VCaP (cell line): ENCODE results near the gene JMJD7.

ENCODE experiments used
- H3K27ac ChIP-seq: fragments of 450-650 bp; 2 replicates; pipeline ENCODE4 v1.5.1; 2017
- CTCF ChIP-seq: fragments of 450-650 bp; conservative IDR thresholded peaks from 2 replicates; pipeline ENCODE4 v1.5.1; 2017; ENCODE audit warnings: mild to moderate bottlenecking, moderate library complexity

JMJD7 gene

DNA sequence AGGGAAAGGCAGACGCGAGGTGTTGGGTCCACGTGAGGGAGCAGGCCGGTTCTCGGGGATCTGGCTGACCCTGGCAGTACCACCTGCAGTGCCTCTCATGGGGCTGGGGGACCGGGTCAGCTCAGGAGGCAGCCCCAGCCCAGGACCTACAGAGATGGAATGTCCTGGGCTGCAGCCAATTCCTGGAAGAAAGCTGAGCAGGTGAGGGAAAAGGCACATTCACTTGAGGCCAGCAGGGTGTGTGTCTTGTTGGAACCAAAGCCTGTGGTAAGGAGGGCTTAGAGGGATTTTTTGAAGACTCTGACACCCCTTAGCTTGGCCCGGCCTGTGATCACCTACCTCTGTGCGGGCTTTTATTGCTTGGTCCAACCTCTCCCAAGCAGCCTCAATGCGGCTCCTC, 26.6 kb downstream of the JMJD7 start:
- no peak overlapping the region for H3K27ac ChIP-seq
- TF ChIP-seq CTCF: no peak

DNA sequence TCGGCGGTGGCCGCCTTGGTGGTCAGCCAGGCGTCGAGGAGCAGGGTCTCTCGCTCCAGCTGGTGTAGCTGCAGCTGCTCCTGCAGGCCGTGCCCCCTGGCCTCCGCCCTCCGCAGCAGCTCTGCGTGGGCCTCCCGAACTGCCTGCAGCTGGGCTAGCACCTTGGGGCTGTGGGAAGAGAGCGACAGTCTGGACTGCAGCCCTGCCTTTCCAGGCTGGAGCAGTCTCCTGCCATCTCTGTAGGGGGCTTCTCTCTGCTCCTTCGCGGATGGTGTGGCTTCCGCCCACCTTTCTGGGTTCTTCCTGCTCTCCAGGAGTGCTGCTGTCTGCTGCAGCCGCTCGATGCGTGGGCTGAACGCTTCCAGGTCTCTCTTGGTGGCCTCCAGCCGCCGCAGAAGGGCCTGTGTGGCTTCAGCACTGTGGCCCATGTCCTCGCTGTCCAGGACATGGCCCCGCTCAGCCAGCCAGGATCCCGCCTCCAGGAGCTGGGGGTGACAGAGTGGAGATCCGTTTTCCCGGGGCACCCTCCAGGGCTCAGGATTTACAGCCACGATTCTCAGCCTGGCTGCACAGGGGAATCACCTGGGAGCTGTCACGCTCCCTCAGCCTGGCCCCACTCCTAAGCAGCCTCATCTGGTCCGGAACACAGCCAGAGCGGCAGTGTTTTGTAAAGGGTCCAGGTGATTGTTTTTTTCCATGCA, 27.5 kb downstream of the JMJD7 start:
- TF ChIP-seq CTCF: no peak

GRCh38 chr15:41856262-41856661, 28.4 kb downstream of the JMJD7 start:
- H3K27ac ChIP-seq: no peak overlapping the region
- TF ChIP-seq CTCF: no peak

More for the DNA sequence above, 27.5 kb downstream of the JMJD7 start:
- H3K27ac ChIP-seq: no peak overlapping the region

- no peak for TF ChIP-seq CTCF
- no peak overlapping the region for H3K27ac ChIP-seq
Measured at GRCh38 chr15:41856716-41857115, 28.8 kb downstream of the JMJD7 start.

GRCh38 chr15:41857316-41857715, 29.4 kb downstream of the JMJD7 start:
- no peak for TF ChIP-seq CTCF
- no peak overlapping the region for H3K27ac ChIP-seq

DNA sequence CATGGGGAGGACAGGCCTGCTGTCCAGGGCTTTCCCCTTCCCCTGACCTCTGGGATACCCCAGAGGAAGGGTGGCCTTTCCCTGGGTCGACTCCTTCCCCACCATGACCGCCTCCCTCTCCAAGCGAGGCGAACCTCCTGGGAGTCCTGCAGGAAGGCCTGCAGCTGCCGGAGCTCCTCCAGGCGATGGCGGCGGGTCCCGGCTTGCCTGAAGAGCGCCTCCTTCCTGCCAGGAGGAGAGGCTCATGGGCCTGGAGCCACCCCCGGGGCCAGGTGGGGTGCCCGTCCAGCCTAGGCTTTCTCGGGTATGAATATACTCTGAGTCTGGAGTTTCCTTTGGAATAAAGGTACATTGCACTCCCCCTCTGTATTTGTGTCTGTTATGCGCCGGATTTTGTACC, 30.9 kb downstream of the JMJD7 start:
- no peak for TF ChIP-seq CTCF
- no peak overlapping the region for H3K27ac ChIP-seq

DNA sequence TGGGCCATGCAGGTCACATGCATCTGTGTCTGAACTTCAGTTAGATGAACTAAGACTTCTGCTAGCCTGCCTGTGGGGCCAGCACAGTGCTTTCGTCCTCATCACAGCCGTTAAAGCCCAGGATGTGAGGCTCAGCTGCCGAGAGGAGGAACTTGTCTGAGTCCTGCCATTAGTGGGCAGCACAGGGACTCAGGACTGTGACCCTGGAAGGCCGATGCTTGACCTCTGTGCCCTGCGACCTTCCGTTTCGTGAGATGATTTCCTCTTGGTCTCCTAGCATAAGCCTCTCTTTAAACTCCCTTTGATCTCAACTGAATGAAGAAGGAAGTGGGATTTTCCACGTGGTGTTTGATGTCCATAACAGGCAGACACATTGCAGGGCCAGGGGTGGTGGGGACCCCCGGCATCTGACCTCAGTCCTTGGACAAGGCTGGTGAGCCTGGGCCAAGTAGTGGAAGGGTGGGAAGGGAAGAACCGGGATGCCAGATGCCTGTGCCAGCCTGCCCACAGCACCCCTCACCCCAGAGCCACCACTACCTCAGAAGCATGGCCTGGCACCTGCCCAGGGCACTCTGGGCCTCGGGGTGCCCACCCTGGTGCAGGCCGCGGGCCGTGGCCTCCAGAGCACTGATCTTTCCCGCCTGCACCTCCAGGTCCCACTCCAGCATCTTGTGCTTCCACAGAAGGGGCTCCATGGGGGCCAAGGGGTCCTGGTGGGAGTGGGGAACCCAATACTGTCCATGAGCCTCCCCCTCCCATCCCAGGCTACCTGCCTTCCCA, 32.3 kb downstream of the JMJD7 start:
- H3K27ac ChIP-seq: no peak overlapping the region
- no peak for TF ChIP-seq CTCF
